ENCODE results near the gene NRN1. TPM values are rescaled to one million over a fixed set of nuclear protein-coding genes. Genes with fewer than 3 reads are reported as not detected.

The NRN1 gene
- total RNA-seq, 3 donors from 2014 or later = 2.7 to 10.6 (median 3.6) TPM

GRCh38 chr6:6003621-6004366, 2.9 kb downstream of the NRN1 start:
- TF ChIP-seq CTCF (IDR thresholded peaks at IDR 0.05) = no peak
- Histone ChIP-seq H3K4me1 (ENCODE audit: low read depth) (peaks cover 41% of the 10 kb centered on the region), H3K4me3 (no peak overlapping the region), H3K9me3 (no peaks in the 10 kb centered on the region), H3K36me3 (ENCODE audit: low read depth) (no peaks in the 10 kb centered on the region)
- DNase-seq (peak in 1 of 3 donors; percentile 54), ATAC-seq (peak; percentile 27)
- intact Hi-C loops (cut with DNase I, micrococcal nuclease) = no loop called here

- DNase-seq (peak in 1 of 3 donors; percentile 47), ATAC-seq (peak; percentile 5)
- no peak for TF ChIP-seq CTCF (IDR thresholded peaks at IDR 0.05)
- intact Hi-C loops (cut with DNase I, micrococcal nuclease) = no loop called here
- Histone ChIP-seq H3K9me3 (no peaks in the 10 kb centered on the region), H3K36me3 (ENCODE audit: low read depth) (no peaks in the 10 kb centered on the region), H3K4me3 (no peak overlapping the region), H3K4me1 (ENCODE audit: low read depth) (peaks cover 35% of the 10 kb centered on the region)
Observed at GRCh38 chr6:6002848-6003620, 3.7 kb downstream of the NRN1 start.

- no peak for TF ChIP-seq CTCF (IDR thresholded peaks at IDR 0.05)
- peaks cover 33% of the 10 kb centered on the region for H3K4me1 ChIP-seq (ENCODE audit: low read depth)
- ATAC-seq (no peak), DNase-seq (peak in 1 of 3 donors; percentile 42)
- H3K36me3 ChIP-seq (ENCODE audit: low read depth) = no peaks in the 10 kb centered on the region
- no peak overlapping the region for H3K4me3 ChIP-seq
- no peaks in the 10 kb centered on the region for H3K9me3 ChIP-seq
- intact Hi-C loops (cut with DNase I, micrococcal nuclease) = no loop called here
Observed at GRCh38 chr6:6002005-6002847, 4.5 kb downstream of the NRN1 start.

- TF ChIP-seq CTCF (IDR thresholded peaks at IDR 0.05) = no peak
- Histone ChIP-seq H3K9me3 (no peaks in the 10 kb centered on the region), H3K4me1 (ENCODE audit: low read depth) (peaks cover 35% of the 10 kb centered on the region), H3K4me3 (no peak overlapping the region), H3K36me3 (ENCODE audit: low read depth) (no peaks in the 10 kb centered on the region)
- intact Hi-C loops (cut with DNase I, micrococcal nuclease) = no loop called here
- DNase-seq (no peak), ATAC-seq (no peak)
Observed at GRCh38 chr6:6001443-6001842, 5.3 kb downstream of the NRN1 start.

All from mucosa of descending colon (tissue), 3 donors.